Duodenal mucosa (tissue), 2 donors: ENCODE results near the gene SLC16A4.

ENCODE experiments used
- H3K27ac ChIP-seq: one replicate; pipeline ENCODE4 v1.7.0; 2013; ENCODE audit warnings: low read depth, low read length
- H3K27me3 ChIP-seq, 2 donors: one replicate each; pipeline ENCODE4 v1.7.0; 2013; ENCODE audit warnings: low read length in 2 of 2, control low read depth in 1 of 2; ENCODE audit not compliant: insufficient read depth in 2 of 2, control insufficient read depth in 1 of 2
- H3K36me3 ChIP-seq, 2 donors: one replicate each; pipeline ENCODE4 v1.7.0; 2013; ENCODE audit warnings: low read length in 2 of 2, control low read depth in 1 of 2; ENCODE audit not compliant: insufficient read depth in 2 of 2, control insufficient read depth in 1 of 2
- H3K4me1 ChIP-seq, 2 donors: one replicate each; pipeline ENCODE4 v1.7.0; 2013; ENCODE audit warnings: low read length in 2 of 2, control low read depth in 1 of 2; ENCODE audit not compliant: insufficient read depth in 2 of 2, control insufficient read depth in 1 of 2
- H3K4me3 ChIP-seq, 2 donors: one replicate each; pipeline ENCODE4 v1.7.0; 2013; ENCODE audit warnings: low read length in 2 of 2, low read depth in 1 of 2
- H3K9ac ChIP-seq, 2 donors: one replicate each; pipeline ENCODE4 v1.7.0; 2013; ENCODE audit warnings: low read length in 2 of 2, low read depth in 1 of 2
- H3K9me3 ChIP-seq, 2 donors: one replicate each; pipeline ENCODE4 v1.7.0; 2013; ENCODE audit warnings: low read length in 2 of 2, control low read depth in 1 of 2; ENCODE audit not compliant: control insufficient read depth in 1 of 2

SLC16A4 gene

DNA sequence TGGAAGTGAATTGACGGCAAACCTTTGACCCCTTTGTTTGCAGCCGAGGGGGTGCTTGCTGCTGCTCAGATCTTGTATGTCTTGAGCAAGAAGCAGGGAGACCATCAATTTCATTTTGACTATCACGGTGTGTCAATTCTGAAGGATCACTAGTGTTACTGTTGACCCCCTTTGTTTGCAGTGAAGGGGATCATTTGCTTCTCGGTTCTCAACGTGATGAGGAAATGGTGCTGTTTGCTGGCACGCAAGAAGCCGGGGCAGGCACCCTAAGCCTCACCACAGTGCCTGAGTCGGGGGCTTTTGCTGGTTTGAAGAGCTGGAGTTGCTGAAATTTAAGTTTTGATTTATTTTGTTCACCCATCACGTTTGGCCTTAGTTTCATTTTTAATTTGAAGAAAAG is 44.1 kb downstream of the SLC16A4 start:
- H3K36me3 ChIP-seq = peaks cover 18 to 27% of the 10 kb centered on the region in 2 donors
- H3K9me3 ChIP-seq = no peaks in the 10 kb centered on the region
- peaks cover 37 to 63% of the 10 kb centered on the region in 2 donors for H3K4me1 ChIP-seq
- no peak overlapping the region for H3K27ac ChIP-seq
- H3K9ac ChIP-seq = no peak overlapping the region
- H3K27me3 ChIP-seq = no peaks in the 10 kb centered on the region
- H3K4me3 ChIP-seq = no peak overlapping the region

GRCh38 chr1:110345480-110345879 is 45.3 kb downstream of the SLC16A4 start:
- no peak overlapping the region for H3K9ac ChIP-seq

DNA sequence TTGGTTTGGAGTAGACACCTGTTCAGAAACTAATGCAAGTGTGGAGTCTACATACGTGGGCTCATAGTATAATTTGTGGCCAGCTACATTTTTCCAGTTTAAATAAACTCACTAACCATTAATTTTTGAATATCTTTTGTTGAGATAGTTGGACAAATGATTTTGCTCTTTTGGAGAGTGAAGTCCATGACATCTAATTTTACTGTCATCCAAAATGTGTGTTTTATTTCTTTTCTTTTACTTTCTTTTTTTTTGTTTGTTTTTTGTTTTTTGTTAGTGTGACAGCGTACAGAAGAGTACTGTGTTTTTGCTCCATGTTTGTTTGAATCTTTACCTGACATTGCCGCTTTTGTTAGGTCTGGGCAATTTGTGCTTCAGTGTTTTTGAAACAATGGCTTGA is 46.7 kb downstream of the SLC16A4 start:
- Histone ChIP-seq H3K36me3 (peaks cover 23 to 43% of the 10 kb centered on the region in 2 donors), H3K27ac (no peak overlapping the region), H3K9me3 (no peaks in the 10 kb centered on the region), H3K4me1 (peaks cover 55 to 66% of the 10 kb centered on the region in 2 donors), H3K27me3 (no peaks in the 10 kb centered on the region), H3K9ac (no peak overlapping the region), H3K4me3 (peak overlapping the region in 1 of 2 donors; percentile 38)

More at GRCh38 chr1:110345480-110345879, 45.3 kb downstream of the SLC16A4 start:
- Histone ChIP-seq H3K27me3 (no peaks in the 10 kb centered on the region), H3K4me3 (no peak overlapping the region), H3K27ac (no peak overlapping the region), H3K9me3 (no peaks in the 10 kb centered on the region), H3K4me1 (peaks cover 49 to 69% of the 10 kb centered on the region in 2 donors), H3K36me3 (peaks cover 23 to 39% of the 10 kb centered on the region in 2 donors)

- Histone ChIP-seq H3K36me3 (peaks cover 20 to 43% of the 10 kb centered on the region in 2 donors), H3K27me3 (no peaks in the 10 kb centered on the region), H3K4me3 (peak overlapping the region in 1 of 2 donors; percentile 42), H3K27ac (no peak overlapping the region), H3K4me1 (peaks cover 55 to 57% of the 10 kb centered on the region in 2 donors), H3K9me3 (no peaks in the 10 kb centered on the region), H3K9ac (no peak overlapping the region)
Measured at GRCh38 chr1:110343249-110343648, 47.6 kb downstream of the SLC16A4 start.

DNA sequence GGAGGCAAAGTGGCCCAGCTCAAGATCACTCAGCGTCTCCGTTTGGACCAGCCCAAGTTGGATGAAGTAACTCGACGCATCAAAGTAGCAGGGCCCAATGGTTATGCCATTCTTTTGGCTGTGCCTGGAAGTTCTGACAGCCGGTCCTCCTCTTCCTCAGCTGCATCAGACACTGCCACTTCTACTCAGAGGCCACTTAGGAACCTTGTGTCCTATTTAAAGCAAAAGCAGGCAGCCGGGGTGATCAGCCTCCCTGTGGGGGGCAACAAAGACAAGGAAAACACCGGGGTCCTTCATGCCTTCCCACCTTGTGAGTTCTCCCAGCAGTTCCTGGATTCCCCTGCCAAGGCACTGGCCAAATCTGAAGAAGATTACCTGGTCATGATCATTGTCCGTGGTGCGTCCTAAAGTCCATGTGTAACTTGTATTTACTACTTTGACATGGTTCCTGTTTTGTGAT is 48.9 kb downstream of the SLC16A4 start:
- Histone ChIP-seq H3K27ac (no peak overlapping the region), H3K4me1 (peaks cover 56 to 59% of the 10 kb centered on the region in 2 donors), H3K27me3 (no peaks in the 10 kb centered on the region), H3K9ac (peak overlapping the region in 1 of 2 donors; percentile 10), H3K9me3 (no peaks in the 10 kb centered on the region), H3K36me3 (peaks cover 13 to 34% of the 10 kb centered on the region in 2 donors), H3K4me3 (peak overlapping the region; percentile 50 to 92)

DNA sequence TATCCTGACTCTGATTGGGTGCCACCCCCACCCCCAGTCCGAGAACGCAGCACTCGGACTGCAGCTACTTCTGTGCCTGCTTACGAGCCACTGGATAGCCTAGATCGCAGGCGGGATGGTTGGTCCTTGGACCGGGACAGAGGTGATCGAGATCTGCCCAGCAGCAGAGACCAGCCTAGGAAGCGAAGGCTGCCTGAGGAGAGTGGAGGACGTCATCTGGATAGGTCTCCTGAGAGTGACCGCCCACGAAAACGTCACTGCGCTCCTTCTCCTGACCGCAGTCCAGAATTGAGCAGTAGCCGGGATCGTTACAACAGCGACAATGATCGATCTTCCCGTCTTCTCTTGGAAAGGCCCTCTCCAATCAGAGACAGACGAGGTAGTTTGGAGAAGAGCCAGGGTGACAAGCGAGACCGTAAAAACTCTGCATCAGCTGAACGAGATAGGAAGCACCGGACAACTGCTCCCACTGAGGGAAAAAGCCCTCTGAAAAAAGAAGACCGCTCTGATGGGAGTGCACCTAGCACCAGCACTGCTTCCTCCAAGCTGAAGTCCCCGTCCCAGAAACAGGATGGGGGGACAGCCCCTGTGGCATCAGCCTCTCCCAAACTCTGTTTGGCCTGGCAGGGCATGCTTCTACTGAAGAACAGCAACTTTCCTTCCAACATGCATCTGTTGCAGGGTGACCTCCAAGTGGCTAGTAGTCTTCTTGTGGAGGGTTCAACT is 49.5 kb downstream of the SLC16A4 start:
- H3K9ac ChIP-seq = no peak overlapping the region

GRCh38 chr1:110340207-110340468 is 50.7 kb downstream of the SLC16A4 start:
- Histone ChIP-seq H3K9me3 (no peaks in the 10 kb centered on the region), H3K4me3 (peak overlapping the region; percentile 92 to 97), H3K36me3 (peaks cover 9 to 27% of the 10 kb centered on the region in 2 donors), H3K4me1 (peaks cover 61 to 73% of the 10 kb centered on the region in 2 donors), H3K9ac (peak overlapping the region; percentile 79 to 88), H3K27me3 (no peaks in the 10 kb centered on the region), H3K27ac (peak overlapping the region; percentile 88)

More for the DNA sequence above, 49.5 kb downstream of the SLC16A4 start:
- Histone ChIP-seq H3K36me3 (peaks cover 9 to 29% of the 10 kb centered on the region in 2 donors), H3K4me1 (peaks cover 56 to 62% of the 10 kb centered on the region in 2 donors), H3K27me3 (no peaks in the 10 kb centered on the region), H3K27ac (no peak overlapping the region), H3K4me3 (peak overlapping the region; percentile 92 to 97), H3K9me3 (no peaks in the 10 kb centered on the region)

- Histone ChIP-seq H3K4me3 (peak overlapping the region; percentile 92 to 97), H3K27ac (peak overlapping the region; percentile 88), H3K9me3 (no peaks in the 10 kb centered on the region), H3K9ac (peak overlapping the region; percentile 79 to 88), H3K4me1 (peaks cover 60 to 74% of the 10 kb centered on the region in 2 donors), H3K27me3 (no peaks in the 10 kb centered on the region), H3K36me3 (peaks cover 9 to 27% of the 10 kb centered on the region in 2 donors)
Measured at GRCh38 chr1:110339407-110340206, 51.2 kb downstream of the SLC16A4 start.

GRCh38 chr1:110338886-110339406 is 51.9 kb downstream of the SLC16A4 start, which contains the start of gene RBM15:
Gene RBM15, plus strand, starts transcription at chr1:110339377. Its CDS starts 29 bp downstream, at chr1:110339406.
- peak within 1 kb of the TSS; percentile 99 for H3K27ac ChIP-seq
- no peaks in the 10 kb centered on the region for H3K27me3 ChIP-seq
- H3K4me3 ChIP-seq = peak within 1 kb of the TSS; percentile 92 to 97
- H3K9ac ChIP-seq = peak within 1 kb of the TSS; percentile 96 to 99
- no peaks in the 10 kb centered on the region for H3K9me3 ChIP-seq
- H3K4me1 ChIP-seq = peaks cover 54 to 69% of the 10 kb centered on the region in 2 donors
- peaks cover 9 to 27% of the 10 kb centered on the region in 2 donors for H3K36me3 ChIP-seq
